ENCODE measurements around the gene TGFBR3.

GRCh38 chr1:91791103-91791502 lies 94.8 kb downstream of the TGFBR3 start:
- TF ChIP-seq CTCF (IDR thresholded peaks at IDR 0.05; ENCODE audit: insufficient read depth, low read length, poor library complexity, severe bottlenecking): no peak
- TF ChIP-seq EZH2phosphoT487 (conservative IDR thresholded peaks at IDR 0.05; ENCODE audit: low read length): no peak
